GM13976 (cell line): ENCODE data around the gene STAT4.
A peak's percentile ranks its signal among the peaks of the same experiment; 100 is the strongest.

Source experiments
- DNase-seq: peaks from one replicate; pipeline ENCODE4 v3.0.0; 2012; ENCODE audit warnings: low spot score
- in situ Hi-C: fragments of 300-500 bp; cut with MboI; formaldehyde crosslinking; loops from one replicate; pipeline ENCODE4 v1.12.0; 2022; ENCODE audit warnings: low sequenced_read_pairs, mixed read lengths, inconsistent platforms; ENCODE audit not compliant: unreplicated experiment
- TF ChIP-seq, protein P1 (sequence below): IDR thresholded peaks from 2 replicates; pipeline ENCODE4 v1.5.1; 2012; ENCODE audit warnings: borderline replicate concordance, mild to moderate bottlenecking; ENCODE audit not compliant: insufficient read depth; ENCODE audit errors: extremely low read depth, missing control alignments, control extremely low read depth

The STAT4 gene

GRCh38 chr2:191122638-191123294 lies 28.0 kb downstream of the STAT4 start:
- DNase-seq = peak; percentile 26
- TF ChIP-seq, protein P1, sequence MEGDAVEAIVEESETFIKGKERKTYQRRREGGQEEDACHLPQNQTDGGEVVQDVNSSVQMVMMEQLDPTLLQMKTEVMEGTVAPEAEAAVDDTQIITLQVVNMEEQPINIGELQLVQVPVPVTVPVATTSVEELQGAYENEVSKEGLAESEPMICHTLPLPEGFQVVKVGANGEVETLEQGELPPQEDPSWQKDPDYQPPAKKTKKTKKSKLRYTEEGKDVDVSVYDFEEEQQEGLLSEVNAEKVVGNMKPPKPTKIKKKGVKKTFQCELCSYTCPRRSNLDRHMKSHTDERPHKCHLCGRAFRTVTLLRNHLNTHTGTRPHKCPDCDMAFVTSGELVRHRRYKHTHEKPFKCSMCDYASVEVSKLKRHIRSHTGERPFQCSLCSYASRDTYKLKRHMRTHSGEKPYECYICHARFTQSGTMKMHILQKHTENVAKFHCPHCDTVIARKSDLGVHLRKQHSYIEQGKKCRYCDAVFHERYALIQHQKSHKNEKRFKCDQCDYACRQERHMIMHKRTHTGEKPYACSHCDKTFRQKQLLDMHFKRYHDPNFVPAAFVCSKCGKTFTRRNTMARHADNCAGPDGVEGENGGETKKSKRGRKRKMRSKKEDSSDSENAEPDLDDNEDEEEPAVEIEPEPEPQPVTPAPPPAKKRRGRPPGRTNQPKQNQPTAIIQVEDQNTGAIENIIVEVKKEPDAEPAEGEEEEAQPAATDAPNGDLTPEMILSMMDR = no peak
- in situ Hi-C loops = no loop called here

DNA sequence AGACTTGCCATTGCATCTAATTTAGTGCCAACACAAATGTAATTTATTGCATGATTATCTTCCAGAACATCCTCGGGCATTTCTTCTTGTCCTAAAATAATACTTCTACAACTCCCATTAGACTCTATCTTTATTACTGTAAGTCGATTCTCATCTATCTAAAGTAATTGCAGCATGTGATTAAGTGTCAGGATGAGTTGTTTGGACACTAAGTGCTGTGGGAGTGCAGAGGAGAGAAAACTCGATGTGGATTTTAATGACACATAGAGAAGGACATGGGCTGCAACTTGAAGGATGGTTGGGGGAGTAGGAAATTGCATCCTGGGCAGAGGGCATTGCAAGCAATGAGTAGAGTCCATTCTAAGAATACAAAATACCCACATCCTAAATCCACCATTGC lies 33.5 kb downstream of the STAT4 start:
- DNase-seq = no peak
- in situ Hi-C loops = no loop called here
- TF ChIP-seq, protein P1 = no peak

GRCh38 chr2:191115804-191116203 lies 35.0 kb downstream of the STAT4 start:
- in situ Hi-C loops = no loop called here
- TF ChIP-seq, protein P1 = no peak
- DNase-seq = no peak

DNA sequence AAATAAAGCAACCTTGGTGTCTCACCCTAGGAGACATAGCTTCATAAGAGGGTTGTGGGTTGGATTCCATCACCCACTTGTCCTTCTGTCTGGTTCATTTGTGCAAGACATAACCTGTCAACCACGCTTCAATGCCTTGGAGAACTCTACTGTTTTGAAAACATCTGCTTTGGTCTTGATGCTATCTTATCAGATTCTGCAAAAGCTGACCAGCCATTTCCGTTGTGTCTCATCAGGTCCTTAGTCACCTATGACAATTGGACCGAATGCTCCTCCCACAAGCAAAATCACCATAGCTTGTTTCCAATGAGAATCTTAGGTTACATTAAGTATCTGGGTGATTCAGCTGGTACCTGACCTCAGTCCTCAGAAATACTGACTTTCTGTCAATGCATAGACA lies 35.4 kb downstream of the STAT4 start:
- TF ChIP-seq, protein P1 = no peak
- no peak for DNase-seq
- in situ Hi-C loops = no loop called here

GRCh38 chr2:191114403-191114886 lies 36.3 kb downstream of the STAT4 start:
- in situ Hi-C loops = no loop called here
- TF ChIP-seq, protein P1 = no peak
- peak; percentile 48 for DNase-seq

DNA sequence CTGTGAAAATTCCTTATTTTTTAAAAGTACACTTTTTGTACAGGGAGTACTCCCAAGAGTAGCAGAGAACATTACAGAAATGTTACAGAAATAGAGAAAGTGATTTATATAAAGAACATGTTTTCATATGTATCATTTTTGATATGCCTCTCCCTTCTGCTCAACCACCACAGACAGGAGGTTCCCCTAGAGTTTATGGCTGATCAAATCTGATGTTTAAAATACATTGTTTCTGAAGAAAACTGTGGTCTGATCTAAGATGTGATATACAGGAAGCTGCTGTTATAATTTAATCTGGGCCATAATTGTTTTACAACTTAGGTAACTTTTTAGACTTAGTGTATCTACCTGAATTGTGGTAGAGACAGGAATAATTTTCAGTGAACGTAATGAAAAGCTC lies 37.0 kb downstream of the STAT4 start:
- DNase-seq = no peak
- in situ Hi-C loops = no loop called here
- TF ChIP-seq, protein P1 = no peak
